CD14-positive monocyte (primary cell): Measurements from ENCODE around the gene SLC35F6. TPM values are rescaled to one million over a fixed set of nuclear protein-coding genes. Genes with fewer than 3 reads are reported as not detected.

Experiments
- DNase-seq, 3 donors: peaks; one replicate each; pipeline ENCODE4 v3.0.0-alpha.2; 2011 to 2022
- H2AFZ ChIP-seq: 2 replicates; pipeline ENCODE4 v1.6.0; 2012; ENCODE audit warnings: mild to moderate bottlenecking, low read depth, low read length, inconsistent platforms; ENCODE audit not compliant: insufficient read depth, poor library complexity, severe bottlenecking
- H3K27ac ChIP-seq, 2 donors: 1 replicate in 1 of 2; 2 replicates in 1 of 2; pipeline ENCODE4 v1.5.1; 2012 to 2013; ENCODE audit warnings: low read length in 2 of 2, control low read depth in 1 of 2, inconsistent platforms in 1 of 2, low read depth in 1 of 2, mild to moderate bottlenecking in 1 of 2
- H3K27me3 ChIP-seq, 2 donors: one replicate each; pipeline versions ENCODE4 v1.6.0 to v1.6.1; 2011 to 2013; ENCODE audit warnings: low read length in 2 of 2; ENCODE audit not compliant: control insufficient read depth in 2 of 2, insufficient read depth in 2 of 2
- H3K36me3 ChIP-seq, 2 donors: replicated peaks in 1 of 2; 1 replicate in 1 of 2; 2 replicates in 1 of 2; pipeline versions ENCODE4 v1.5.1 to v1.6.1; 2012 to 2013; ENCODE audit warnings: low read length in 2 of 2, control low read depth in 1 of 2, inconsistent platforms in 1 of 2, mild to moderate bottlenecking in 1 of 2; ENCODE audit not compliant: insufficient read depth in 2 of 2, control insufficient read depth in 1 of 2
- H3K4me1 ChIP-seq, 2 donors: 1 replicate in 1 of 2; 2 replicates in 1 of 2; pipeline versions ENCODE4 v1.5.1 to v1.6.1; 2012 to 2013; ENCODE audit warnings: low read length in 2 of 2, control low read depth in 1 of 2, inconsistent platforms in 1 of 2, mild to moderate bottlenecking in 1 of 2, moderate library complexity in 1 of 2; ENCODE audit not compliant: insufficient read depth in 2 of 2, control insufficient read depth in 1 of 2
- H3K4me2 ChIP-seq: replicated peaks from 2 replicates; pipeline ENCODE3; 2012; ENCODE audit warnings: low read length, moderate library complexity, mild to moderate bottlenecking; ENCODE audit not compliant: poor library complexity, severe bottlenecking; ENCODE audit errors: extremely low read depth
- H3K4me3 ChIP-seq, 3 experiments: fragments of 200-600 bp in 1 of 3; sonication (generic) in 1 of 3; replicated peaks in 1 of 3; 1 replicate in 2 of 3; 2 replicates in 1 of 3; pipeline ENCODE4 v1.5.1; 2011 to 2013; ENCODE audit warnings: low read length in 3 of 3, mild to moderate bottlenecking in 3 of 3, control low read depth in 2 of 3, low read depth in 2 of 3, inconsistent platforms in 1 of 3, moderate library complexity in 1 of 3
- H3K79me2 ChIP-seq: 2 replicates; pipeline ENCODE4 v1.6.0; 2012; ENCODE audit warnings: mild to moderate bottlenecking, control low read depth, inconsistent platforms, low read length, moderate library complexity; ENCODE audit not compliant: insufficient read depth
- H3K9ac ChIP-seq: 2 replicates; pipeline ENCODE4 v1.6.0; 2017; ENCODE audit warnings: low read length, mild to moderate bottlenecking; ENCODE audit not compliant: insufficient read depth, poor library complexity, severe bottlenecking
- H3K9me3 ChIP-seq, 2 donors: replicated peaks in 1 of 2; 1 replicate in 1 of 2; 2 replicates in 1 of 2; pipeline versions ENCODE4 v1.5.1 to v1.6.1; 2012 to 2013; ENCODE audit warnings: low read length in 2 of 2, control low read depth in 1 of 2; ENCODE audit not compliant: control insufficient read depth in 1 of 2, insufficient read depth in 1 of 2
- H4K20me1 ChIP-seq: 2 replicates; pipeline ENCODE4 v1.6.0; 2012; ENCODE audit warnings: mild to moderate bottlenecking, low read length, control low read depth, moderate library complexity; ENCODE audit not compliant: insufficient read depth
- H3K27ac Mint-ChIP-seq, 7 donors: one replicate each; pipeline ENCODE4 v1.8.0; 2020; ENCODE audit warnings: mild to moderate bottlenecking in 7 of 7, mixed read lengths in 7 of 7, moderate library complexity in 6 of 7, inconsistent platforms in 2 of 7
- H3K27me3 Mint-ChIP-seq, 3 donors: one replicate each; pipeline ENCODE4 v1.8.0; 2021 to 2022; ENCODE audit warnings: low read depth in 3 of 3, mild to moderate bottlenecking in 3 of 3, mixed read lengths in 3 of 3, moderate library complexity in 3 of 3, inconsistent platforms in 1 of 3
- H3K36me3 Mint-ChIP-seq, 2 donors: one replicate each; pipeline ENCODE4 v1.8.0; 2020; ENCODE audit warnings: mixed read lengths in 2 of 2, inconsistent platforms in 1 of 2, mild to moderate bottlenecking in 1 of 2
- H3K4me1 Mint-ChIP-seq: one replicate; pipeline ENCODE4 v1.8.0; 2020; ENCODE audit warnings: mild to moderate bottlenecking, mixed read lengths
- H3K4me3 Mint-ChIP-seq, 2 donors: one replicate each; pipeline ENCODE4 v1.8.0; 2020; ENCODE audit warnings: mild to moderate bottlenecking in 2 of 2, mixed read lengths in 2 of 2, moderate library complexity in 1 of 2
- H3K9me3 Mint-ChIP-seq, 7 donors: one replicate each; pipeline ENCODE4 v1.8.0; 2020 to 2022; ENCODE audit warnings: mixed read lengths in 7 of 7, mild to moderate bottlenecking in 6 of 7, moderate library complexity in 6 of 7, inconsistent platforms in 2 of 7
- CTCF ChIP-seq: fragments of 200-600 bp; IDR thresholded peaks from one replicate; pipeline ENCODE4 v1.8.0; 2022; ENCODE audit warnings: antibody characterized with exemption, mild to moderate bottlenecking
- WGBS: methylation state at CpG from one replicate; pipeline ENCODE4 v1.1.5; 2013; ENCODE audit warnings: missing lambda C conversion rate; ENCODE audit not compliant: insufficient coverage; 5-methylcytosine and 5-hydroxymethylcytosine counted together
- intact Hi-C, 2 donors: fragments of 100-400 bp; cut with micrococcal nuclease; formaldehyde crosslinking; loops; one replicate each; pipeline versions ENCODE4 v1.15.0 to v1.15.1; 2023
- polyA plus RNA-seq, 3 donors: library from polyadenylated mRNA; depleted of rRNA in 1 of 3; unstranded in 2 of 3; stranded (reverse) in 1 of 3; fragments of 300-500 nt in 2 of 3; fragments of >200 nt in 1 of 3; fragmentation: Illumina TruSeq in 2 of 3; gene quantifications; 1 replicate in 2 of 3; 2 replicates in 1 of 3; pipeline ENCODE4 v1.2.3, GENCODE V29; 2012 to 2021

The SLC35F6 gene
- polyA plus RNA-seq, 3 donors = 11.3 to 22.2 (median 15.1) TPM

- Histone ChIP-seq H3K9me3 (no peaks in the 10 kb centered on the region), H4K20me1 (no peaks in the 10 kb centered on the region), H3K27ac (no peak overlapping the region), H3K79me2 (no peaks in the 10 kb centered on the region), H3K27me3 (no peaks in the 10 kb centered on the region), H3K4me2 (no peak overlapping the region), H3K36me3 (no peaks in the 10 kb centered on the region), H3K9ac (no peak overlapping the region), H2AFZ (no peak overlapping the region), H3K4me3 (no peak overlapping the region), H3K4me1 (no peaks in the 10 kb centered on the region)
- Mint-ChIP-seq H3K4me1 (peaks cover 2% of the 10 kb centered on the region), H3K4me3 (no peak overlapping the region), H3K27me3 (peaks cover 18 to 32% (median 20%) of the 10 kb centered on the region in 3 donors), H3K9me3 (peaks cover 0 to 6% (median 4%) of the 10 kb centered on the region in 7 donors), H3K36me3 (no peaks in the 10 kb centered on the region), H3K27ac (no peak overlapping the region)
- DNase-seq = no peak
- 14% methylated on average over 1 of the region's 3 CpGs for WGBS
- intact Hi-C loops = no loop called here
- no peak for TF ChIP-seq CTCF
Measured at GRCh38 chr2:26816893-26817292, 52.8 kb downstream of the SLC35F6 start.

GRCh38 chr2:26818255-26818654 lies 54.2 kb downstream of the SLC35F6 start:
- no peaks in the 10 kb centered on the region for H3K36me3 ChIP-seq
- peaks cover 0 to 7% (median 4%) of the 10 kb centered on the region in 7 donors for H3K9me3 Mint-ChIP-seq
- H3K4me1 Mint-ChIP-seq = peaks cover 9% of the 10 kb centered on the region
- no peaks in the 10 kb centered on the region for H4K20me1 ChIP-seq
- 80% methylated on average over 1 of the region's 5 CpGs for WGBS
- no peak overlapping the region for H3K27ac Mint-ChIP-seq
- H3K4me3 Mint-ChIP-seq = no peak overlapping the region
- no peak overlapping the region for H3K4me2 ChIP-seq
- no peak overlapping the region for H3K4me3 ChIP-seq
- H3K27ac ChIP-seq = no peak overlapping the region
- H3K27me3 Mint-ChIP-seq = peaks cover 18 to 31% (median 20%) of the 10 kb centered on the region in 3 donors
- H3K27me3 ChIP-seq = no peaks in the 10 kb centered on the region
- H3K9me3 ChIP-seq = no peaks in the 10 kb centered on the region
- H3K36me3 Mint-ChIP-seq = no peaks in the 10 kb centered on the region
- H3K4me1 ChIP-seq = peaks cover 3 to 4% of the 10 kb centered on the region in 2 donors
- intact Hi-C loops = no loop called here
- TF ChIP-seq CTCF = no peak
- H2AFZ ChIP-seq = no peak overlapping the region
- H3K9ac ChIP-seq = no peak overlapping the region
- no peak for DNase-seq
- no peaks in the 10 kb centered on the region for H3K79me2 ChIP-seq
